Progenitor cell of endocrine pancreas (in vitro differentiated cells): ENCODE data around the gene DNAJB1. TPM values are rescaled to one million over a fixed set of nuclear protein-coding genes. Genes with fewer than 3 reads are reported as not detected.
"Not testable (repeated sequence)": the region's sequence is repeated elsewhere in the genome, so short reads cannot be mapped to it uniquely, and the experiment has no call there.

Experiments used
- DNase-seq: peaks from one replicate; pipeline ENCODE4 v3.0.0; 2021; ENCODE audit warnings: low spot score; ENCODE audit not compliant: unreplicated experiment
- H3K27ac Mint-ChIP-seq: 2 replicates; pipeline ENCODE4 v1.8.0; 2021; ENCODE audit warnings: mild to moderate bottlenecking, moderate library complexity, mixed read lengths
- H3K27me3 Mint-ChIP-seq: 2 replicates; pipeline ENCODE4 v1.8.0; 2021; ENCODE audit warnings: mixed read lengths
- H3K36me3 Mint-ChIP-seq: 2 replicates; pipeline ENCODE4 v1.8.0; 2022; ENCODE audit warnings: mixed read lengths; ENCODE audit not compliant: insufficient read depth
- H3K4me1 Mint-ChIP-seq: 2 replicates; pipeline ENCODE4 v1.8.0; 2021; ENCODE audit warnings: low read depth, mixed read lengths
- H3K4me3 Mint-ChIP-seq: 2 replicates; pipeline ENCODE4 v1.8.0; 2021; ENCODE audit warnings: low read depth, mild to moderate bottlenecking, moderate library complexity, mixed read lengths
- H3K9me3 Mint-ChIP-seq: 2 replicates; pipeline ENCODE4 v1.8.0; 2021; ENCODE audit warnings: low read depth, mixed read lengths
- total RNA-seq: library from RNA; stranded (reverse); gene quantifications from 2 replicates; pipeline ENCODE4 v1.2.1, GENCODE V29; 2021
- TF ChIP-seq, protein P1 (sequence below): fragments of 200-600 bp; sonication (generic); IDR thresholded peaks from one replicate; pipeline ENCODE4 v1.5.0; 2021; ENCODE audit warnings: antibody characterized with exemption, mild to moderate bottlenecking; ENCODE audit not compliant: unreplicated experiment

The DNAJB1 gene
- total RNA-seq, 1 donor from 2014 or later = 97.0 TPM

DNA sequence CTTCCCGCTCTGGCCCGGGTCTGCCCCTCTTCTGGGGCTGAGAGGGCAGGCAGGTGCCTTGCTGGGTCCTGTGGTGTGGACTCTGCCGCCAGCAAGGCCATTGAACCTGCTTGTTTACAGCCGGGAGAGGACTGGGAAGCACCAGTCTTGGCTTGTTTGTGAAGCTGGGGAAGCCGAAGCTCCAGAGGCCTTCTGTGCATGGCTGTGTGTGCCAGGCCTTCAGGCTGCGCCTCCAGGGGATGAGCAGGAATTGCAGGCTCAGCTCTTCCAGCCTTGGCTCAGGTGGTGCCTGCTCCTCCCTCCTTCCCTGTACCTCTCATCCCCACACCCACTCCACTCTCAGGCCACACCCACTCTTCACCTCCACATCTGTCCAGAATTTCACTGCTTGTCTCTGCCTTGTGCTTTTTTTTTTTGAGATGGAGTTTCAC, 36.2 kb upstream of the DNAJB1 start:
- H3K36me3 Mint-ChIP-seq = peaks cover 1% of the 10 kb centered on the region
- H3K9me3 Mint-ChIP-seq = no peaks in the 10 kb centered on the region
- TF ChIP-seq, protein P1, sequence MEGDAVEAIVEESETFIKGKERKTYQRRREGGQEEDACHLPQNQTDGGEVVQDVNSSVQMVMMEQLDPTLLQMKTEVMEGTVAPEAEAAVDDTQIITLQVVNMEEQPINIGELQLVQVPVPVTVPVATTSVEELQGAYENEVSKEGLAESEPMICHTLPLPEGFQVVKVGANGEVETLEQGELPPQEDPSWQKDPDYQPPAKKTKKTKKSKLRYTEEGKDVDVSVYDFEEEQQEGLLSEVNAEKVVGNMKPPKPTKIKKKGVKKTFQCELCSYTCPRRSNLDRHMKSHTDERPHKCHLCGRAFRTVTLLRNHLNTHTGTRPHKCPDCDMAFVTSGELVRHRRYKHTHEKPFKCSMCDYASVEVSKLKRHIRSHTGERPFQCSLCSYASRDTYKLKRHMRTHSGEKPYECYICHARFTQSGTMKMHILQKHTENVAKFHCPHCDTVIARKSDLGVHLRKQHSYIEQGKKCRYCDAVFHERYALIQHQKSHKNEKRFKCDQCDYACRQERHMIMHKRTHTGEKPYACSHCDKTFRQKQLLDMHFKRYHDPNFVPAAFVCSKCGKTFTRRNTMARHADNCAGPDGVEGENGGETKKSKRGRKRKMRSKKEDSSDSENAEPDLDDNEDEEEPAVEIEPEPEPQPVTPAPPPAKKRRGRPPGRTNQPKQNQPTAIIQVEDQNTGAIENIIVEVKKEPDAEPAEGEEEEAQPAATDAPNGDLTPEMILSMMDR = no peak
- DNase-seq = no peak
- H3K27ac Mint-ChIP-seq = no peak overlapping the region
- H3K4me1 Mint-ChIP-seq = peaks cover 18% of the 10 kb centered on the region
- no peak overlapping the region for H3K4me3 Mint-ChIP-seq
- H3K27me3 Mint-ChIP-seq = no peaks in the 10 kb centered on the region

DNA sequence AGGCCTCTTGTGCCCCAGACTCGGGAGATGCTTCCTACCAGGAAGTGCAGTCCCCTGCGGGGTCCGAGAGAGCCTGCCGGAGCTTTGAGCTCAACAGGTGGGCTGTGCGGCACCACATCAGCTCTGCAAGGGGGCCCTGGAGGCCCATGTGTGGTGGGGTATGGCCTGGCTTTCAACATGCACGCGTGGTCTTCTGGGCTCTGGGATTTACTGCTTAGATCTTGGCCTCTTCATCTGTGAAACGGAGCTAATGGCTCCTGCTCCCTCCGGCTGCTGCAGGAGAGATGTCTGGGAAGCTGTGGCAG, 35.7 kb upstream of the DNAJB1 start:
- TF ChIP-seq, protein P1 = no peak
- Mint-ChIP-seq H3K36me3 (peaks cover 1% of the 10 kb centered on the region), H3K9me3 (no peaks in the 10 kb centered on the region), H3K27me3 (no peaks in the 10 kb centered on the region), H3K27ac (peak overlapping the region; percentile 33), H3K4me3 (no peak overlapping the region), H3K4me1 (peaks cover 18% of the 10 kb centered on the region)
- DNase-seq = no peak

DNA sequence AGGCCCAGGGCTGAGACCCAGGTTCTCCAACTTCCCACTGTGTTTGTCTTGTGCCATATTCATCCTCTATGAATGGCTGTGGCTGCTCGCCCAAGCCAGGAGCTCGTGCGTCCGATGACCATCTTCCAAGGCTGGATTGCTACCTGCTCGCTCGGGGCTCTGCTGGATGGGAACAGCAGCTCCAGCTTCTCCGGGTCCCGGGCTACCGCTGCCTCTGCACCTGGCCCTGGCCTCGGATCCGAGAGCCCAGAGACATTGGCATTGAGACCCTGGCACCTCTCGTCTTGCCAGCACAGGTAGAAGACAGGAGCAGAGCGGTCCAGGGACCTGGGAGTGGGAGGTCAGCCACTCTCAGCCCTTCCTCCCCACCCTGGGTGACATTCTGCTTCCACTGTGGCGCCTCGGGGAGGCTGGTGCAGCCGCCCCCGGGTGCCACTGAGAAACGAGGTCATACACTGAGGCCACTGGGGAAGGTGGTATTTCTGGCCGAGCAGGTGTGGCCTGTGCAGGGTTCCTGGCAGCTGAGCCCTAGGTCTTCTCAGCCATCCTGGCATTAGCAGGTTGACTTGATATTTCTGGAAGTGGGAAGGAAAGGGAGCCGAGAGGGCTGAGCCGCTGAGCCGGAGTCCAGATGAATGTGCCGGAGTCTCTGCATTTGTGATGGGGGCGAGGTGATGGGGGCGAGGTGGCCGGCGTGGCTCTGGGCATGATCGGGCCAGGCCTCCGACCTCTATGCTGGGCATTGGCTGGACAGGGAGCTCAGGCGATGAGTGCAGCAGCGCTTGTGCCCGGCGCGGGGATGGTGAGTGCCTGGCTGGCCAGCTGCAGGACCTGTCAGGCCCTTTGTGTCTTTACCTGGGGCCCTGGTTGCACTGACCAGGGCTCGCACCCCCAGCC, 35.1 kb upstream of the DNAJB1 start:
- Mint-ChIP-seq H3K9me3 (no peaks in the 10 kb centered on the region), H3K36me3 (peaks cover 1% of the 10 kb centered on the region), H3K27ac (no peak overlapping the region), H3K4me3 (no peak overlapping the region), H3K4me1 (peaks cover 18% of the 10 kb centered on the region), H3K27me3 (no peaks in the 10 kb centered on the region)
- TF ChIP-seq, protein P1 = no peak
- no peak for DNase-seq

DNA sequence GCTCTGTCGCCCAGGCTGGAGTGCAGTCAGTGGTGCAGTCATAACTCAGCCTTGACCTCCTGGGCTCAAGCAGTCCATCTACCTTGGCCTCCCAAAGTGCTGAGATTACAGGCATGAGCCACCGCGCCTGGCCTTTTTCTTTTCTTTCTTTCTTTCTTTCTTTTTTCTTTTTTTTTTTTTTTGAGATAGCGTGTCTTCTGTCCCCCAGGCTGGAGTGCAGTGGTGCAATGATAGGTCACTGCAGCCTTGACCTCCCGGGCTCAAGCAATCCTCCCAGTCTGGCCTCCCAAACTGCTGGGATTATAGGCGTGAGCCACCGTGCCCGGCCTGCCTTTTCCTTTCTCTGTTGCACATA, 33.8 kb upstream of the DNAJB1 start:
- not testable (repeated sequence) for H3K9me3 Mint-ChIP-seq, H3K36me3 Mint-ChIP-seq, H3K4me3 Mint-ChIP-seq, H3K27me3 Mint-ChIP-seq, DNase-seq
- Mint-ChIP-seq H3K4me1 (peaks cover 18% of the 10 kb centered on the region), H3K27ac (peak overlapping the region; percentile 81)

DNA sequence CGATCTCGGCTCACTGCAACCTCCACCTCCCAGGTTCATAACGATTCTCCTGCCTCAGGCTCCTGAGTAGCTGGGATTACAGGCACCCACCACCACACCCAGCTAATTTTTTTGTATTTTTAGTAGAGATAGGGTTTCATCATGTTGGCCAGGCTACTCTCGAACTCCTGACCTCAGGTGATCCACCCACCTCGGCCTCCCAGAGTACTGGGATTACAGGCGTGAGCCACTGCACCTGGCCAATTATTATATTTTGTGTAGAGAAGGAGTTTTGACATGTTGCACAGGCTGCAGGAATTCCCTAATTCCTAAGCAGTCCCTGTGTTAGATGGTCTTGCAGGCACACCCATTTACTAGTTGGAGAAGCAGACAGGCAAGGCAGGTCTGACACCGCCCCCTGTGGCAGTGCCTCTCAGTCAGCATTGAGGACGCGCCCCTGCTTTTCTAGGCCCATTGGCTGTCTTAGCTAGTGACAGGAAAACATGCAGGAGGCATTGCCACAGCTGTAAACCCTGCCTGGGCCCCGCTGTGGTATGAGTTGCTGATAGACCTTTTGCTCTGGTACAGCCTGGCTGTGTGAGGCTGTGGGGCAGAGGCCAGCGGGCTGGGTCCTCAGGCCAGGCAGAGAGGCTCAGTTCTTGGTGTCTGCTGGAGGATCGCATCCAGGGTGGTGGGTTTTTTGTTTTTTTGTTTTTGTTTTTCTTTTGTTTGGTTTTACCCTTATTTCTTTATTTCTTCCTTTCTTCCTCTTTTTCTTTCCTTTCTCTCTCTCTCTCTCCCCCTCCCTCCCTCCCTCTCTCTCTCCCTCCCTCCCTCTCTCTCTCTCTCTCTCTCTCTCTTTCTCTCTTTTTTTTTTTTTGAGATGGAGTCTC, 33.2 kb upstream of the DNAJB1 start:
- not testable (repeated sequence) for H3K36me3 Mint-ChIP-seq, H3K9me3 Mint-ChIP-seq, H3K27me3 Mint-ChIP-seq, H3K4me3 Mint-ChIP-seq, H3K27ac Mint-ChIP-seq
- TF ChIP-seq, protein P1 = peak; percentile 40
- DNase-seq = peak; percentile 25
- peaks cover 15% of the 10 kb centered on the region for H3K4me1 Mint-ChIP-seq
